Glutamatergic neuron (in vitro differentiated cells): ENCODE results near the gene CCL19. TPM values are rescaled to one million over a fixed set of nuclear protein-coding genes. Genes with fewer than 3 reads are reported as not detected.

Source experiments
- DNase-seq: peaks from one replicate; pipeline ENCODE4 v3.0.0; 2022
- H3K27ac Mint-ChIP-seq: one replicate; pipeline ENCODE4 v1.8.0; 2020; ENCODE audit warnings: mild to moderate bottlenecking, mixed read lengths, inconsistent platforms; ENCODE audit not compliant: unreplicated experiment
- H3K27me3 Mint-ChIP-seq: one replicate; pipeline ENCODE4 v1.8.0; 2020; ENCODE audit warnings: mild to moderate bottlenecking, moderate library complexity, mixed read lengths, inconsistent platforms; ENCODE audit not compliant: unreplicated experiment
- H3K36me3 Mint-ChIP-seq: one replicate; pipeline ENCODE4 v1.8.0; 2020; ENCODE audit warnings: mild to moderate bottlenecking, mixed read lengths, inconsistent platforms; ENCODE audit not compliant: unreplicated experiment
- H3K4me1 Mint-ChIP-seq: one replicate; pipeline ENCODE4 v1.8.0; 2020; ENCODE audit warnings: mild to moderate bottlenecking, low read depth, mixed read lengths, inconsistent platforms; ENCODE audit not compliant: unreplicated experiment
- H3K4me3 Mint-ChIP-seq: one replicate; pipeline ENCODE4 v1.8.0; 2020; ENCODE audit warnings: mild to moderate bottlenecking, mixed read lengths, inconsistent platforms; ENCODE audit not compliant: unreplicated experiment
- H3K9me3 Mint-ChIP-seq: one replicate; pipeline ENCODE4 v1.8.0; 2020; ENCODE audit warnings: mild to moderate bottlenecking, moderate library complexity, mixed read lengths, inconsistent platforms; ENCODE audit not compliant: unreplicated experiment
- total RNA-seq: library from RNA; stranded (reverse); fragmentation: NEBNext Ultra II Directional; extraction: Animal tissue kit (Norgen Biotek cat#: 25700); gene quantifications from one replicate; pipeline ENCODE4 v1.2.1, GENCODE V29; 2021; ENCODE audit not compliant: unreplicated experiment
- TF ChIP-seq, protein P1 (sequence below): fragments of 200-600 bp; sonication (generic); IDR thresholded peaks from one replicate; pipeline ENCODE4 v1.5.0; 2021; ENCODE audit not compliant: partially characterized antibody, unreplicated experiment

The CCL19 gene
- total RNA-seq, 1 donor from 2014 or later = not detected

- no peak for DNase-seq
- no peaks in the 10 kb centered on the region for H3K9me3 Mint-ChIP-seq
- no peak overlapping the region for H3K4me3 Mint-ChIP-seq
- H3K36me3 Mint-ChIP-seq = peaks cover 5% of the 10 kb centered on the region
- peak overlapping the region; percentile 55 for H3K27ac Mint-ChIP-seq
- H3K27me3 Mint-ChIP-seq = peaks cover under 1% of the 10 kb centered on the region
- TF ChIP-seq, protein P1, sequence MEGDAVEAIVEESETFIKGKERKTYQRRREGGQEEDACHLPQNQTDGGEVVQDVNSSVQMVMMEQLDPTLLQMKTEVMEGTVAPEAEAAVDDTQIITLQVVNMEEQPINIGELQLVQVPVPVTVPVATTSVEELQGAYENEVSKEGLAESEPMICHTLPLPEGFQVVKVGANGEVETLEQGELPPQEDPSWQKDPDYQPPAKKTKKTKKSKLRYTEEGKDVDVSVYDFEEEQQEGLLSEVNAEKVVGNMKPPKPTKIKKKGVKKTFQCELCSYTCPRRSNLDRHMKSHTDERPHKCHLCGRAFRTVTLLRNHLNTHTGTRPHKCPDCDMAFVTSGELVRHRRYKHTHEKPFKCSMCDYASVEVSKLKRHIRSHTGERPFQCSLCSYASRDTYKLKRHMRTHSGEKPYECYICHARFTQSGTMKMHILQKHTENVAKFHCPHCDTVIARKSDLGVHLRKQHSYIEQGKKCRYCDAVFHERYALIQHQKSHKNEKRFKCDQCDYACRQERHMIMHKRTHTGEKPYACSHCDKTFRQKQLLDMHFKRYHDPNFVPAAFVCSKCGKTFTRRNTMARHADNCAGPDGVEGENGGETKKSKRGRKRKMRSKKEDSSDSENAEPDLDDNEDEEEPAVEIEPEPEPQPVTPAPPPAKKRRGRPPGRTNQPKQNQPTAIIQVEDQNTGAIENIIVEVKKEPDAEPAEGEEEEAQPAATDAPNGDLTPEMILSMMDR = no peak
- H3K4me1 Mint-ChIP-seq = no peaks in the 10 kb centered on the region
Observed at GRCh38 chr9:34694811-34695210, 3.7 kb upstream of the CCL19 start.

DNA sequence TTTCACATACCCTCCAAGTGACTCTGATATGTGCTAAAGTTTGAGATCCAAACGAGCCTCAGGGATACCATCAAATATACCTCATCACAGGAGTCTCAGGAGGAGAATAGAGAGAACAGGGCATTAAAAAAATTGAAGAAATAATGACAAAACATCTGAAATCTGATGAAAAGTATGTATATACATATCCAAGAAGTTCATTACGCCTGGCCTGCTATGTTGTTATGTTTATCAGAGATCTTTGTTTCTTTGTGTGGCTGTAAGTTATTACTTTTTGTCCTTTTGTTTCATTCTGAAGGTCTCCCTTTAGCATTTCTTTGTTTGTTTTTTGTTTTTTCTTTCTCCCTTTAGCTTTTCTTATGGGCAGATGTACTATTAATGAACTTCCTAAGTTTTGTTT lies 2.5 kb upstream of the CCL19 start:
- H3K9me3 Mint-ChIP-seq = no peaks in the 10 kb centered on the region
- TF ChIP-seq, protein P1 = no peak
- H3K27me3 Mint-ChIP-seq = no peaks in the 10 kb centered on the region
- no peak overlapping the region for H3K27ac Mint-ChIP-seq
- H3K4me3 Mint-ChIP-seq = no peak overlapping the region
- DNase-seq = no peak
- H3K36me3 Mint-ChIP-seq = peaks cover 5% of the 10 kb centered on the region
- H3K4me1 Mint-ChIP-seq = no peaks in the 10 kb centered on the region

DNA sequence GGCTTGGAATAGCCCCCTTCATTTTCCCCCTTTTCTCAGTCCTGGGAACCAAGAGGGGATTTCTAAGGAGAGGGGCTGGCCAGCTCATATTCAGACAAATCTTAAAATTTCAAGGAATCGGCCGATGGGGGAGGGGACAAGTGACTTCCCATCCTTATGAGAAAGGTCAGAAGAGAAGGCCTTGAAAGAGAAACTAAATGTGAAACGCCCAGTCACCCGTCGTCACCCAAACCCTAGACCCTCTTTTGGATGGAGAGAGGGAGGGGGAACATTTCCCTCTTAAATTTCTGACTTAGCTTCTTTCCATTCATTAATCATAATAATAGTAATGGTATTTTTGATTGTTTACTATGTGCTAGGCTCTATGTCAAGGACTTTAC lies 850 bp upstream of the CCL19 start:
- no peaks in the 10 kb centered on the region for H3K4me1 Mint-ChIP-seq
- no peak overlapping the region for H3K27ac Mint-ChIP-seq
- H3K27me3 Mint-ChIP-seq = no peaks in the 10 kb centered on the region
- TF ChIP-seq, protein P1 = no peak
- H3K9me3 Mint-ChIP-seq = peaks cover 3% of the 10 kb centered on the region
- peaks cover 5% of the 10 kb centered on the region for H3K36me3 Mint-ChIP-seq
- no peak for DNase-seq
- H3K4me3 Mint-ChIP-seq = no peak overlapping the region

GRCh38 chr9:34689512-34689911 lies 1.6 kb downstream of the CCL19 start:
- DNase-seq = no peak
- peaks cover 6% of the 10 kb centered on the region for H3K9me3 Mint-ChIP-seq
- H3K27ac Mint-ChIP-seq = no peak overlapping the region
- H3K4me1 Mint-ChIP-seq = no peaks in the 10 kb centered on the region
- H3K36me3 Mint-ChIP-seq = peaks cover 2% of the 10 kb centered on the region
- no peaks in the 10 kb centered on the region for H3K27me3 Mint-ChIP-seq
- no peak overlapping the region for H3K4me3 Mint-ChIP-seq
- TF ChIP-seq, protein P1 = no peak

- no peak for DNase-seq
- H3K27me3 Mint-ChIP-seq = no peaks in the 10 kb centered on the region
- no peak overlapping the region for H3K4me3 Mint-ChIP-seq
- H3K36me3 Mint-ChIP-seq = peaks cover 5% of the 10 kb centered on the region
- TF ChIP-seq, protein P1 = no peak
- H3K27ac Mint-ChIP-seq = no peak overlapping the region
- no peaks in the 10 kb centered on the region for H3K4me1 Mint-ChIP-seq
- peaks cover 7% of the 10 kb centered on the region for H3K9me3 Mint-ChIP-seq
Observed at GRCh38 chr9:34689116-34689470, 2.0 kb downstream of the CCL19 start.
